Kidney tubule cell (primary cell): ENCODE results near the gene GSX1.
"Not testable (repeated sequence)": the region's sequence is repeated elsewhere in the genome, so short reads cannot be mapped to it uniquely, and the experiment has no call there.

Experiments
- DNase-seq: peaks from one replicate; pipeline ENCODE4 v3.0.0-alpha.2; 2018; ENCODE audit warnings: low spot score

GSX1 gene

GRCh38 chr13:27794921-27795717 lies 2.8 kb downstream of the GSX1 start:
- no peak for DNase-seq

GRCh38 chr13:27795718-27796019 lies 3.4 kb downstream of the GSX1 start:
- DNase-seq, result no peak

DNA sequence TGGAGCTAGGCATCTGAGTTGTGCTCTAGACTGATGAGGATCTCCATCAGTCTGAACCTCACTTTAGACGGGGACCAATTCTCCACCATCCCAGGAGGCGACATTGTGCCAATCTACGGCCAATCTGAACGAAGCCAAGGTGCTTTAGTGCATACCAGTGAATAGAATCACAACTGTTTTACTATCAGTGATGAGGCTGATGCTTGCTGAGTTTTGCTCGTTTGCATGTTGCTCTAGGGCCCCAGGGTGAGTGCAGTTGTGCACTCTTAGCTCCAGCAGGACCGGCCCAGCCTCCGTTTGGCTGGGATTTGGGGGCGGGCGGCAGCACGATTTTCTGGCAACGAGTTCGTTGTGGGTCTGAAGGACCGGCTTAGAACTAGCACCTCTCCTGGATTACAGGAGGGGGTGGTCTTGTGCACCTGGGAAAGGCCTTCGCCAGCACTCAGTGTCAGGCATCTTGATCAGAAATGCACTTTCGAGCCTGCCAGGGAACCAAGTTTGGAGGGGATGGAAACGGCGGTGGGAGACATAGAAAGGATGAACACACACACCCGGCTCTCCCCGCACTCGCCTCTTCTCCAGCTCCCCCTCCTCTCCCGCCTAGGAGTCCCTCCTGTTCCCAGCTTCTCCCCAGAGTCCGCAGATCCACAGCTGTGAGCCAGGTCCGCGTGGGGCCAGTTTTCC lies 4.4 kb downstream of the GSX1 start:
- no peak for DNase-seq

DNA sequence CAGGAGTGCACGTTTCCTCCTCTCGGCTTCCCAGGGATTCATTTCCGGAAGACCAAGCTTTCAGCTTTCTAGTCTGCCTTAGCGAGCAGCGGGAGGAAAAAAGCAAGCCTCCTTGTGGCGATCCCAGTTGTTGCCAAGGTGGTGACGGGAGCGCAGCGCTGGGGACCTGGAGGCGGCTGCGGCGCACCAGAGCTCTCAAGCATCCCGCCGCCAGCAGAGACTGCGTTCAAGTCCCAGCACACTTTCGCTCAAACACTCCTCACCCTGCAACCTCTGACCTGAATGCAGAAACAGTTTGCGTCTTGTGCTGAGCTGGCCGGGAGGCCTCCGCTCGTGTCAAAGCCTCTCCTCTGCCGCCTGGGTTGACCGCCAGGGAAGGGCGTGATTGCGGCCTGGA lies 4.9 kb downstream of the GSX1 start:
- peak; percentile 70 for DNase-seq

DNA sequence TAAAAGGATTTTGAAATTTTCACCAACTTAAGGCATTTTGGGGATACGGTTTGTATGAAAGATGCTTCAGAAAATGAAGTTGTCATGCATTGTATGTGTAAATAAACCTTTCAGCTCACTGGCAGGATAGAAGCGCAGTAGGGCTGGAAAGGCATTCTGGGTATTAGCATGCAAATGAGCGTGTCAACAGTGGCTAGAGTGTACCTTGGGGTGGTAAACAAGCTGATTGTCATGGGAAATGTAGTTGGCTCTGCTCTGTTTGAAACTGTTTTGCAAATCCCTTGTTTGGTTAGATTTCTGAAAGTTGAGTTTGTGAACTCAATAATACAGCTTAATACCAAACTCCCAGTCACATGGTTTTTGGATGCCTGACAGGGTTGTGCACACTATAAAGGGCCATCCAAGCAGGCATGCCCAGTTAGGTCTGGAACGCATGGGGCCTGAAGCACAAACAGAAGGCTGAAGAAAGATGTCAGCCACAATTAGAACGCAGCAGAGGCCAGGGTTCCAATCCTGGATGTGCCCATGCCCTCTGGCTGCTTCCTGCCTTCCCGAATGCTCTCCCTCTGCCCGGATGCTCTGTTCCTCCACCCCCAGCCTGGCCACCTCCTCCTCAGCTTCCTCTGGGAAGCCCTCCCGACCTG lies 14.6 kb downstream of the GSX1 start:
- no peak for DNase-seq

DNA sequence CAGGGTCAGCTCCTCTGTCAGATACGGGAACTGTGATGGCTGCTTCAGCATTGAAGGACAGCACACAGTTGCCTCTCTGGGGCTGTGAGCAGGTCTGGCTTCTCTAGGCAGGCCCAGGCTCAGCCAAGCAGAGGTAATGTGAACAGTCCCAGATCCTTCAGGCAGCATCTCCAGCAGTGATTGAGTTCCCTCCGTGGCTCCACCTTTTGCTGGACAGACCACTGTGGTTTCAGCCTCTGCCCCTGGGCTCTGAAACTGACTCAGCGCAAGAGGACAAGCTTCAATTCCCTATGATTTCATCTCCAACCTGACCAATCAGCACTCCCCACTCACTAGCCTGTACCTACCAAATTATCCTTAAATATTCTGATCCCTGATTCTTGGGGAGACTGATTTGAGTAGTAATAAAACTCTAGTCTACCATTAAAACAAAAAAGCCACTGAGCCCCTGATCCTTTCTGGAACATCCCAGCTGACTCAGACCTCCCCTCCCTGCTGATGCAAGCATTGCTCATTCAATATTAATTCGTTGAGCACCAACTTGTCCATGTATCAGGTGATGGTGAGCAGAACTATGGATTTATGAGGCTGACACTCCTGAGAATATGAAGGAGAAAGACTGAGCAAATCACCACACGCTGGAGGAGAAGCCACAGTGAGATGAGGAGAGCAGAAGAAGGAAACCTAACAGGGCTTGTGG lies 16.7 kb downstream of the GSX1 start:
- peak; percentile 12 for DNase-seq

DNA sequence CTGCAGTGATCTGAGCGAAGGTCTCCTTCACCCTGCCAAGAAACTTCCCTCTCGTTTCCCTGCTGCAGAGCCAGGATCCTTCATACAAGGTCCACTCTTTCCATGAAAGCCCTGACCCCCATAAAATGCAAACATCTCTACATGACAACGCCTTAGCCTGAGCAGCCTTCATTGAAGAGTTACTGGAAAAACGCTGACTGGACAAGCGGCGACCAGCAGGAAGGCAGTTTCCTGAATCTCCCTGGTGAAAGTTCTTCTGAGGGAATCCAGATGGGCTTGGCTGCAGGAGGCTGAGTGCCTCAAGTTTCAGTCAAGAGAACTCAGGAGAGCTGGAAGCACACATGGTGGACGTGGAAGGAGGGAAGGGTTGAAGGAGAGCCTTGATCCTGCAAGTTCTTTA lies 17.7 kb downstream of the GSX1 start:
- DNase-seq, result no peak

DNA sequence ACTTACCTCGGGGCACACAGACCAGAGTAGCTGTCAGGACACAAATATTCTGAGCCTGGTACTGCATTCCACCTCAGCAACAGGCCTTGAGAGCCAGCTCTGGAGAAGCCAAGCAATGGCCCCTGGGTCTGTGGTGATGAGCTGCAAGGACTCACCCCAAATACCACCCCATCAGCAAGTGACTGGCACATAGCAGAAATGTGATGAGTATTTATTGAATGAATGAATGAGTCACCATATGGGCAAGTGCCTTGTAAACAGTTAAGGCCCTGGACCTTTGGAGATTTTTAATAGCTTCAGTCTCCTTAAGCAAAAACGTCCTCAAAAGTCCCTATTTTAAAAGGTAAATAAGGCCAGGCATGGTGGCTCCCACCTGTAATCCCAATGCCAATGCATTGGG lies 18.2 kb downstream of the GSX1 start:
- no peak for DNase-seq

- DNase-seq, result no peak
Observed at GRCh38 chr13:27813826-27814225, 21.5 kb downstream of the GSX1 start.

DNA sequence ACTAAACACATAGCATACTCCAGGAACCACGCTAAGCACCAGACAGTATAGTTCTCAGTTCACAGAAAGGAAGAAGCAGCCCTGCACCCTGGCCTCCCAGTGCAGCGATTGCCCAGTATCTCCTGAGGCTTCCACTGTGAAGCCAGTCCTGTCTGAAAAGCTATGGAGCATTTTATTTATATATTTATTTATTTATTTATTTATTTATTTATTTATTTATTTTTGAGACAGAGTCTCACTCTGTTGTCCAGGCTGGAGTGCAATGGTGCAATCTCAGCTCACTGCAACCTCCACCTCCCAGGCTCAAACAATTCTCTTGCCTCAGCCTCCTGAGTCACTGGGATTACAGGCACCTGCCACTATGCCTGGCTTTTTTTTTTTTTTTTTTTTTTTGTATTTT lies 25.5 kb downstream of the GSX1 start:
- DNase-seq, result not testable (repeated sequence)

- no peak for DNase-seq
Observed at GRCh38 chr13:27820524-27821482, 28.5 kb downstream of the GSX1 start.

DNA sequence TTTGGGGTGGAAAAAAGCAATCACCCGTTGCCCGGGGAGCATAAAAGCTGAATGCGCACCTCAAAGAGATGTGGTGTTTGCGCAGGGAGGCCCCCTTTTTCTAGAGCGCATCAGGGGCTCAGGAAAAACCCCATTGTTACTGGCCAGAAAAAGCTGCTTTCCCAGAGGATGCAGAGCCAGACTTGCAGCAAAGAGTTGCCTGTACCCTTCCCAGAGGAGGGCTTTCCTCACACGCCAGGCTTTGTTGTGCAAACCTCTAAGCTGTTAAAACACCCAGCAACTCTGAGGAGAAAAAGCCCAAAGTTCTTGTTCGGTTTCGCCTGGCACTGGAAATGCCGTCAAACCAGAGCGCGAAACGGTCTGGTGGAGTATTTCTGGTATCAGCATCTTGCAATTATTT lies 29.3 kb downstream of the GSX1 start:
- DNase-seq, result no peak

DNA sequence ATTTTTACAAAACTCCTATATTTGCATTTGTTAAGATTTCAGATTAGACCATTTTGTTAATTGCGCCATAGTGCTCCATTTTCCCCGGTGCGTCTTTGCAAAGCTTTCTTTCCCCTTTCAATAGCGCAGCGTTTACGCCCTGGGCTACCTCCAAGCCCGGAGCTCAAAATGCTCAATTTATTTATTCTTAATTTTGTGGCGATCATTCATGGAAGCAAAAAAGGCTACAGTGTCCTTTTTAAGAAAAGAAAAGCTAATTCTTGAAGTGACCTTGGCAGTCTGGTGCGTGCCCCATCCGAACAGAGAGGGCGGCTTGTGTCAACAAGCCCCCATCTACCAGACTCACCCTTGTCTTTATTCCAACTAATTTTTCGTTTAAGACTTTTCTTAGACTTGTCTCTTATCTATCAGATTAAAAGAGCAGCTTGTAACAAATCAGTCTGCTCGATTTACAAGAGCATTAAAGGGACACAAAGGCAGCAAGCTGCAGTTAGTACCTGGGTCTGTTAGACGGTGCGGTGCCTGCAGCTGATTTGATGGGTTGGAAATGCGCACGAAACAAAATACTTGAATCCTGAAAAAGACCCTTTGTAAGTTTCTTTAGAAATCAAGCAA lies 30.1 kb downstream of the GSX1 start:
- DNase-seq, result no peak

DNA sequence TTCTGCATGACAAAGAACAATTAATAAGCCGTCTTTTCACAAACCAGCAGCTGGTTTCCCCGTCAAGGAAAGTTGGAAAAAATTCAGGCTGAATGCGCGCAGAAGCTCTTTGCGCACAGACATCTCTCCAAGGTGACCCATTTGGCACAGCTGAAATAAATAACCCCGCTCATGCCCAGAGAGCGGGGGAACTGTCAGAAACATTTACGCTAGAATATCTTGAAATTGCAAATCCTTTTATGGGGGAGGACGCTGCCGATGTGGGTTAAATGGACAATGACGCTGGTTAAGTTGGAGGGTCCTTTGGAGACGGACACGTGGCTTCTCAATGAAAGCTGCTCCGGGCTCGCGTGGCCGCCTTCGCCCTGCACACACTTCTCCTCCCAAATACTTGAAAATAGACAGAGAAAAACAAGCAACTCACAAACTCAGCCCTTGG lies 30.6 kb downstream of the GSX1 start:
- DNase-seq, result peak; percentile 20

DNA sequence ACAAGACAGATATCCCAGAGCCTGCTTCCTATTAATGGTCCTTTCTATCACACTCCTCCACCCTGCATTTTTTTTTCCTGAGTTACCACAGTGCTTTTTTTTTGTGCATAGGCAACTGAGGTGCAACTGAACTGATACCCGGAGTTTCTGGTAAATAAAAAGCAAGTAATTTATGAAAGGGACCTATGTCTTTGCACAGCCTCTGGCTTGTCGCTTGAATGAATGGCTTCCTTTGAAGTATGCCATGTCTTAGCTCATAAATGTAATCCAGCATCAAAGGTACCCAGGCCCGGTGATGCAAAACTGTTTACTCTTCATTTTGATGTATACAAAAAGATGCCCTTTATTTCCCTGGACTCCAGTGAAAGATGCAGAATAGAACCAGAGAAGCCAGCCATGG lies 31.8 kb downstream of the GSX1 start:
- DNase-seq, result no peak

GRCh38 chr13:27825072-27825471 lies 32.8 kb downstream of the GSX1 start:
- DNase-seq, result no peak

GRCh38 chr13:27826379-27827353 lies 34.4 kb downstream of the GSX1 start:
- peak; percentile 83 for DNase-seq

DNA sequence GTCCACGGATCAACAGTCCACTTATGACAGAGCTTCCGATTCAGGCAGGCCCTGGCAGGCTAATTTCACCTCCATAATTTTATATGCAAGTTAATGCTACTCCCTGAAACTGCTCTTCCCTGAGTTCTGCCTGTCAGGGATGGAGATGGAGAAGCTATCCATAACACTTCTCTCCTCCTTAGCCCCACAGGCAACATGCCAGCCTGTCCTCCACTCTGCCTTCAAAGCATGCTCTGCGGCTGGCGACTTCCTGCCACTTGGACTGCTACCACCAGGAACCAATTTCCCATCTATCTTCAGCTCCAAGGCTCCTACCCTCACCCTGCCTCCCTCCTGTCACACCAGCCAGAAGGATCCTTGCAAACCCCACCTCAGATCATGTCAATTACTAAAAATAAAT lies 35.4 kb downstream of the GSX1 start:
- no peak for DNase-seq

GRCh38 chr13:27830010-27830409 lies 37.7 kb downstream of the GSX1 start:
- DNase-seq, result peak; percentile 50

DNA sequence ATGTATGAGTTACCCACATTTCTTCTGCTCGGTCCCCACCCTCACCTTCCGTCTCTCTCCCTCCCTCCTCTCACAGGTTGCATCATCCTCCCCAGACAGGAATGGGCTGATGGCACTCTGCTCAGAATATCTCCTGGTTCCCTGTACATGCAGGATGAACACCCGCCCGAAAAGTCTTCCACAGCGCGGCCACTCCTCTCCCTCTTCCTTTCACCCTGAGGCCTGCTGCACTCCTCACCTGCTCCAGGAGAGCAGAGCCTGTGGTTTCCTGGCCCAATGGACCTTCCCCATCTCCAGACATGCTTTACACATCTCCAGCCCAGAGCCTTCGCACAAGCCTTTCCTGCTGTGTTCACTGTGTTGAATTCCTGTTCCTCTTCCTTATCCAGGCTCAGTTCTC lies 40.9 kb downstream of the GSX1 start:
- no peak for DNase-seq
